ENCODE results near the gene TCEAL4. TPM values are rescaled to one million over a fixed set of nuclear protein-coding genes. Genes with fewer than 3 reads are reported as not detected.

Gene TCEAL4
- total RNA-seq, 1 donor from 2014 or later: 48.7 TPM

DNA sequence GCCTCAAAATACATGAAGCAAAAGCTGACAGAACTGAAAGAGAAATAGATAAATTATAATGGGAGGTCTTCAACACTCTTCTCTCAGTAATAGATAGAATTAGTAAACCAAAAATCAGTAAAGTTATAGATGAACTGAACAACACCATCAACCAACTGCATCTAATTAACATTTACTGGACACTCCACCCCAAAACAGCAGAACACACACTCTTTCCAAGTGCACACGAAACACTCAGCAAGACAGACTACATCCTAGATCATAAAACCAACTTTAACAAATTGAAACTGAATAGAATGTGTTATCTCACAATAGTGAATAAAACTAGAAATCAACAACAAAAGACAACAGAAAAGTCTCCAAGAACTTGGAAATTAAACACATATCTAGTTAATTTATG lies 25.1 kb upstream of the TCEAL4 start:
- Histone ChIP-seq H3K9me3 (ENCODE audit: low read depth) (no peaks in the 10 kb centered on the region), H2AFZ (replicated peaks) (no peak overlapping the region), H3F3A (ENCODE audit: low read depth) (no peaks in the 10 kb centered on the region), H3K4me3 (no peak overlapping the region), H3K27ac (no peak overlapping the region), H3K4me2 (no peak overlapping the region), H3K36me3 (no peaks in the 10 kb centered on the region), H3K27me3 (peaks cover 9% of the 10 kb centered on the region), H3K9ac (no peak overlapping the region), H4K20me1 (ENCODE audit: low read depth) (no peaks in the 10 kb centered on the region), H3K4me1 (no peaks in the 10 kb centered on the region), H3K79me2 (ENCODE audit: low read depth) (no peaks in the 10 kb centered on the region)
- Mint-ChIP-seq H3K27me3 (ENCODE audit: insufficient read depth, low read depth) (no peaks in the 10 kb centered on the region), H3K4me1 (peaks cover under 1% of the 10 kb centered on the region), H3K27ac (no peak overlapping the region), H3K9me3 (no peaks in the 10 kb centered on the region), H3K36me3 (no peaks in the 10 kb centered on the region), H3K4me3 (no peak overlapping the region)
- no peak for DNase-seq (ENCODE audit: low spot score)
- TF ChIP-seq, protein P1, sequence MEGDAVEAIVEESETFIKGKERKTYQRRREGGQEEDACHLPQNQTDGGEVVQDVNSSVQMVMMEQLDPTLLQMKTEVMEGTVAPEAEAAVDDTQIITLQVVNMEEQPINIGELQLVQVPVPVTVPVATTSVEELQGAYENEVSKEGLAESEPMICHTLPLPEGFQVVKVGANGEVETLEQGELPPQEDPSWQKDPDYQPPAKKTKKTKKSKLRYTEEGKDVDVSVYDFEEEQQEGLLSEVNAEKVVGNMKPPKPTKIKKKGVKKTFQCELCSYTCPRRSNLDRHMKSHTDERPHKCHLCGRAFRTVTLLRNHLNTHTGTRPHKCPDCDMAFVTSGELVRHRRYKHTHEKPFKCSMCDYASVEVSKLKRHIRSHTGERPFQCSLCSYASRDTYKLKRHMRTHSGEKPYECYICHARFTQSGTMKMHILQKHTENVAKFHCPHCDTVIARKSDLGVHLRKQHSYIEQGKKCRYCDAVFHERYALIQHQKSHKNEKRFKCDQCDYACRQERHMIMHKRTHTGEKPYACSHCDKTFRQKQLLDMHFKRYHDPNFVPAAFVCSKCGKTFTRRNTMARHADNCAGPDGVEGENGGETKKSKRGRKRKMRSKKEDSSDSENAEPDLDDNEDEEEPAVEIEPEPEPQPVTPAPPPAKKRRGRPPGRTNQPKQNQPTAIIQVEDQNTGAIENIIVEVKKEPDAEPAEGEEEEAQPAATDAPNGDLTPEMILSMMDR (IDR thresholded peaks at IDR 0.05): no peak
- no peak for TF ChIP-seq EZH2phosphoT487 (IDR thresholded peaks at IDR 0.05)
- TF ChIP-seq EZH2 (IDR thresholded peaks at IDR 0.05): no peak

DNA sequence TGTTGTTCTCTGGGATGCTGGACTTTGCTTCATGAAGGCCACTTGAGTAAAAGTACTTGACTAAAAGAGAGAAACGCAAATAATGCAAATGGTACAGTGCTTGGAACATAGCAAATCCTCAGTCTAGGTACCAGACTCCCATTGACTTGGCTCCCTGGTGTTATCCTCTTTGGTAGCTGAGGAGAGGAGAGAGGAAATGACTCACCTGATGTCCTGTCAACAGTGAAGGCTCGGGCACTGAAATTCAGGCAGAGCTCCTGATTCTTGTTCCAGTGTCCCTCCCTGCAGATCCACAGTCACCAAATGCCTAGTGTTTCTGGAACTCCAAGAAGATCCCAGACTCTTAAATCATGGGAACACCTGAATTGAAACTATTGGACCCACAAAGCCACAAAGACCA lies 22.5 kb upstream of the TCEAL4 start:
- Histone ChIP-seq H3K9ac (no peak overlapping the region), H3K4me2 (no peak overlapping the region), H3K27me3 (peaks cover 5% of the 10 kb centered on the region), H3K36me3 (no peaks in the 10 kb centered on the region), H2AFZ (replicated peaks) (no peak overlapping the region), H3F3A (ENCODE audit: low read depth) (no peaks in the 10 kb centered on the region), H3K4me3 (no peak overlapping the region), H3K27ac (no peak overlapping the region), H3K9me3 (ENCODE audit: low read depth) (no peaks in the 10 kb centered on the region), H3K4me1 (no peaks in the 10 kb centered on the region), H4K20me1 (ENCODE audit: low read depth) (no peaks in the 10 kb centered on the region), H3K79me2 (ENCODE audit: low read depth) (no peaks in the 10 kb centered on the region)
- no peaks in the 10 kb centered on the region for H3K4me1 Mint-ChIP-seq
- no peaks in the 10 kb centered on the region for H3K36me3 Mint-ChIP-seq
- no peak for DNase-seq (ENCODE audit: low spot score)
- TF ChIP-seq EZH2phosphoT487 (IDR thresholded peaks at IDR 0.05) (no peak), EZH2 (IDR thresholded peaks at IDR 0.05) (no peak)
- TF ChIP-seq, protein P1 (IDR thresholded peaks at IDR 0.05): no peak
- H3K27me3 Mint-ChIP-seq (ENCODE audit: insufficient read depth, low read depth): no peaks in the 10 kb centered on the region
- no peaks in the 10 kb centered on the region for H3K9me3 Mint-ChIP-seq
- H3K27ac Mint-ChIP-seq: no peak overlapping the region
- H3K4me3 Mint-ChIP-seq: no peak overlapping the region

DNA sequence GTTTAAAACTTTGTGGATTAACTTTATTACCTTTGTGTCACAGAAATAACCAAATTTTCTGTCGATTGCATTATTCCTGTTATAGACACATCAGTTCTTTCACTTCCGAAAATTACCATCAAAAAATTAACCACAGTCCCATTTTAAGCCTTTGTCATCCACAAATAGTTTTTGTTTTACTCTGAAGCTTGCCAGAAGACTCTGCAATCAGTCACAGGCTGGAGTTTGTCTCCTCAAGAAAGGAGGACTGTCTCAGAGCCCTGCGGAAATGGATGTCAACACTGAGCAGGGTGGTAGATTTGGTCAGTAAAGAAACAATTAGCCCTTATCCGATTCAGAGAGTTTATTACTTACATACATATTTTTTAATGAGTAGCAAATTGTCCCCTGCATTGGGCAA lies 20.1 kb upstream of the TCEAL4 start:
- H3K27me3 Mint-ChIP-seq (ENCODE audit: insufficient read depth, low read depth): no peaks in the 10 kb centered on the region
- DNase-seq (ENCODE audit: low spot score): no peak
- Histone ChIP-seq H4K20me1 (ENCODE audit: low read depth) (no peaks in the 10 kb centered on the region), H3K9me3 (ENCODE audit: low read depth) (no peaks in the 10 kb centered on the region), H3K79me2 (ENCODE audit: low read depth) (no peaks in the 10 kb centered on the region), H3K4me1 (no peaks in the 10 kb centered on the region), H3K4me2 (no peak overlapping the region), H3K27me3 (peaks cover 5% of the 10 kb centered on the region), H3K9ac (no peak overlapping the region), H3K36me3 (no peaks in the 10 kb centered on the region), H2AFZ (replicated peaks) (no peak overlapping the region), H3K27ac (no peak overlapping the region), H3K4me3 (no peak overlapping the region), H3F3A (ENCODE audit: low read depth) (no peaks in the 10 kb centered on the region)
- TF ChIP-seq EZH2phosphoT487 (IDR thresholded peaks at IDR 0.05) (no peak), EZH2 (IDR thresholded peaks at IDR 0.05) (no peak)
- TF ChIP-seq, protein P1 (IDR thresholded peaks at IDR 0.05): no peak
- no peaks in the 10 kb centered on the region for H3K36me3 Mint-ChIP-seq
- no peak overlapping the region for H3K27ac Mint-ChIP-seq
- no peaks in the 10 kb centered on the region for H3K9me3 Mint-ChIP-seq
- no peaks in the 10 kb centered on the region for H3K4me1 Mint-ChIP-seq
- no peak overlapping the region for H3K4me3 Mint-ChIP-seq

Data from neural progenitor cell (in vitro differentiated cells).